DMS79 (cell line): ENCODE measurements around the gene RPL22L1.
"Not testable (repeated sequence)": the region's sequence is repeated elsewhere in the genome, so short reads cannot be mapped to it uniquely, and the experiment has no call there.

ENCODE experiments used
- DNase-seq: peaks from one replicate; lab custom pipeline; 2025; lab: John Stamatoyannopoulos, UW

Gene RPL22L1

GRCh38 chr3:170829546-170830272, 40.3 kb downstream of the RPL22L1 start:
- no peak for DNase-seq

GRCh38 chr3:170826047-170826446, 43.9 kb downstream of the RPL22L1 start:
- no peak for DNase-seq

- DNase-seq = not testable (repeated sequence)
These were observed 46.4 kb downstream of the RPL22L1 start for GRCh38 chr3:170823562-170823961.

GRCh38 chr3:170818325-170818724, 51.7 kb downstream of the RPL22L1 start:
- not testable (repeated sequence) for DNase-seq

GRCh38 chr3:170817471-170817870, 52.5 kb downstream of the RPL22L1 start:
- not testable (repeated sequence) for DNase-seq

- no peak for DNase-seq
These were observed 53.2 kb downstream of the RPL22L1 start for GRCh38 chr3:170816841-170817240.

GRCh38 chr3:170816341-170816740, 53.7 kb downstream of the RPL22L1 start:
- no peak for DNase-seq

- no peak for DNase-seq
These were observed 54.1 kb downstream of the RPL22L1 start for GRCh38 chr3:170815936-170816335.

- peak; percentile 49 for DNase-seq
These were observed 54.7 kb downstream of the RPL22L1 start for GRCh38 chr3:170815340-170815739.
